GM12878 (cell line): ENCODE results near the gene CRTC1. TPM values are rescaled to one million over a fixed set of nuclear protein-coding genes. Genes with fewer than 3 reads are reported as not detected.

Source experiments
- ATAC-seq: fragments of 200-7000 bp; cut with Tn5 transposase; 3 replicates; pipeline ENCODE4 v1.9.1; 2020; ENCODE audit warnings: mild to moderate bottlenecking, moderate library complexity
- BruUV-seq: library from RNA; stranded (reverse); fragments of 400-500 nt; replicated peaks from 2 replicates; lab custom pipeline; 2021; lab: Mats Ljungman, UMichigan
- CTCF ChIA-PET: fragments of 300-600 bp; sonication (Branson Sonifier 250); formaldehyde crosslinking; extraction: SDS; loops from one replicate; lab custom pipeline; 2021; ENCODE audit warnings: inconsistent platforms; lab: Yijun Ruan, JAX
- POLR2A ChIA-PET: fragments of 350-600 bp; formaldehyde crosslinking; extraction: SDS; loops from one replicate; lab custom pipeline; 2021; ENCODE audit warnings: inconsistent platforms; lab: Charles Lee
- RAD21 ChIA-PET: fragments of 300-600 bp; sonication (Branson Sonifier 250); formaldehyde crosslinking; loops from one replicate; lab custom pipeline; 2023; ENCODE audit warnings: antibody characterized with exemption; ENCODE audit not compliant: unreplicated experiment; lab: Charles Lee
- SMC1A ChIA-PET: fragments of 300-600 bp; sonication (Branson Sonifier 250); formaldehyde crosslinking; loops from one replicate; lab custom pipeline; 2023; ENCODE audit not compliant: unreplicated experiment, uncharacterized antibody; lab: Charles Lee
- DNase-seq: peaks from one replicate; pipeline ENCODE4 v3.0.0-alpha.2; 2011; ENCODE audit warnings: low read depth, low spot score
- FAIRE-seq: peaks from 3 replicates; lab custom pipeline; 2011; peaks lifted over from hg19 to GRCh38; lab: Jason Lieb, UNC
- H2AFZ ChIP-seq: 2 replicates; pipeline ENCODE4 v1.6.0; 2011; ENCODE audit warnings: low read depth, low read length, control low read depth; ENCODE audit not compliant: control insufficient read depth
- H3K27ac ChIP-seq: 2 replicates; pipeline ENCODE4 v1.5.1; 2011; ENCODE audit warnings: control low read depth; ENCODE audit not compliant: control insufficient read depth, insufficient read depth
- H3K27me3 ChIP-seq, 2 experiments: replicated peaks in 1 of 2; 2 replicates each; pipeline versions ENCODE4 v1.6.0 to v1.6.1; 2011; ENCODE audit warnings: low read length in 1 of 2; ENCODE audit not compliant: control insufficient read depth in 2 of 2, insufficient read depth in 2 of 2
- H3K36me3 ChIP-seq, 2 experiments: 2 replicates each; pipeline ENCODE4 v1.5.1; 2011; ENCODE audit warnings: low read length in 1 of 2; ENCODE audit not compliant: control insufficient read depth in 2 of 2, insufficient read depth in 2 of 2
- H3K4me1 ChIP-seq: 2 replicates; pipeline ENCODE4 v1.6.1; 2011; ENCODE audit warnings: mild to moderate bottlenecking, low read length, moderate library complexity, mixed read lengths; ENCODE audit not compliant: control insufficient read depth, insufficient read depth
- H3K4me2 ChIP-seq: 2 replicates; pipeline ENCODE4 v1.6.0; 2011; ENCODE audit warnings: control low read depth; ENCODE audit not compliant: control insufficient read depth, insufficient read depth
- H3K4me3 ChIP-seq: fragments of 200-600 bp; sonication (generic); 2 replicates; pipeline ENCODE4 v1.5.1; 2016
- H3K79me2 ChIP-seq: 2 replicates; pipeline ENCODE4 v1.6.0; 2011; ENCODE audit warnings: low read length; ENCODE audit not compliant: control insufficient read depth, insufficient read depth
- H3K9ac ChIP-seq: 2 replicates; pipeline ENCODE4 v1.8.0; 2011; ENCODE audit warnings: low read length, control low read depth, mixed read lengths; ENCODE audit not compliant: control insufficient read depth, insufficient read depth
- H3K9me3 ChIP-seq: replicated peaks from 3 replicates; pipeline ENCODE4 v1.5.1; 2011; ENCODE audit warnings: mild to moderate bottlenecking, low read length; ENCODE audit not compliant: control insufficient read depth, insufficient read depth
- H4K20me1 ChIP-seq: 2 replicates; pipeline ENCODE4 v1.6.0; 2011; ENCODE audit not compliant: control insufficient read depth, insufficient read depth
- ATF7 ChIP-seq: fragments of 450-650 bp; IDR thresholded peaks from 2 replicates; pipeline ENCODE4 v1.6.1; 2016; ENCODE audit warnings: low read depth, mild to moderate bottlenecking
- BACH1 ChIP-seq: fragments of 450-650 bp; IDR thresholded peaks from 2 replicates; pipeline ENCODE4 v1.6.1; 2017; ENCODE audit warnings: mild to moderate bottlenecking, borderline replicate concordance
- IKZF1 ChIP-seq: fragments of 450-650 bp; conservative IDR thresholded peaks from 2 replicates; pipeline ENCODE4 v1.6.1; 2017; ENCODE audit warnings: antibody characterized with exemption, mild to moderate bottlenecking
- IRF3 ChIP-seq: fragments of 450-650 bp; IDR thresholded peaks from 2 replicates; pipeline ENCODE4 v1.6.1; 2014; ENCODE audit warnings: mild to moderate bottlenecking
- MYB ChIP-seq: fragments of 150-350 bp; IDR thresholded peaks from 2 replicates; pipeline ENCODE4 v1.6.1; 2014; ENCODE audit warnings: mild to moderate bottlenecking, low read depth, low read length, borderline replicate concordance
- NFXL1 ChIP-seq: fragments of 450-650 bp; IDR thresholded peaks from 2 replicates; pipeline ENCODE4 v1.6.1; 2017; ENCODE audit warnings: antibody characterized with exemption, mild to moderate bottlenecking, borderline replicate concordance
- RCOR1 ChIP-seq: conservative IDR thresholded peaks from 2 replicates; pipeline ENCODE4 v1.6.1; 2012; ENCODE audit warnings: low read depth, low read length, improper control_type of control experiment
- SIN3A ChIP-seq: IDR thresholded peaks from 2 replicates; pipeline ENCODE4 v1.6.1; 2012; ENCODE audit warnings: low read depth, low read length, improper control_type of control experiment
- SREBF2 ChIP-seq: IDR thresholded peaks from 2 replicates; pipeline ENCODE4 v1.6.1; 2012; ENCODE audit warnings: mild to moderate bottlenecking, low read length
- WGBS: methylation state at CpG from one replicate; pipeline ENCODE4 v1.1.6; 2016; ENCODE audit warnings: low lambda C conversion rate; ENCODE audit not compliant: insufficient replicate concordance, insufficient coverage; ENCODE audit errors: missing lambda C conversion rate; 5-methylcytosine and 5-hydroxymethylcytosine counted together
- in situ Hi-C: fragments of 300-500 bp; cut with MboI; formaldehyde crosslinking; loops from 9 replicates; pipeline ENCODE4 v1.14.3; 2018; ENCODE audit warnings: mixed read lengths
- intact Hi-C: fragments of 100-400 bp; cut with micrococcal nuclease; formaldehyde crosslinking; loops from one replicate; pipeline ENCODE4 v1.14.2; 2022; ENCODE audit not compliant: unreplicated experiment
- polyA plus RNA-seq, 11 experiments: library from polyadenylated mRNA; depleted of rRNA in 4 of 11; unstranded in 6 of 11; stranded (reverse) in 5 of 11; fragments of >200 nt; fragmentation: Nextera tagmentation in 4 of 11; fragmentation: Illumina TruSeq in 1 of 11; extraction: Ambion mirVana in 4 of 11; extraction: Trizol in 1 of 11; gene quantifications; 1 replicate in 1 of 11; 2 replicates in 10 of 11; pipeline versions ENCODE4 v1.2.1 to v1.2.3, GENCODE V29; 2011 to 2016; ENCODE audit warnings: inconsistent platforms in 2 of 11, missing spikeins in 2 of 11, low read depth in 1 of 11
- total RNA-seq, 4 experiments: library from RNA; depleted of rRNA in 3 of 4; stranded (reverse); fragments of >200 nt in 3 of 4; fragmentation: Illumina TruSeq in 1 of 4; extraction: Trizol in 1 of 4; gene quantifications; 2 replicates each; pipeline versions ENCODE4 v1.2.1 to v1.2.3, GENCODE V29; 2013 to 2021

CRTC1 gene
- total and polyA plus RNA-seq, 10 of the 15 experiments (the other 5 are each of a cell fraction or from before 2014, with no cell fraction given) = 0.02 to 4.6 (median 1.1) TPM; not detected in 1

GRCh38 chr19:18704971-18705370 lies 21.5 kb downstream of the CRTC1 start:
- no peak overlapping the region for H3K9ac ChIP-seq
- H3K36me3 ChIP-seq = no peaks in the 10 kb centered on the region
- H3K4me1 ChIP-seq = peaks cover 12% of the 10 kb centered on the region
- no peaks in the 10 kb centered on the region for H3K9me3 ChIP-seq
- ChIA-PET SMC1A (no interaction called here), POLR2A (no interaction called here), CTCF (no interaction called here), RAD21 (no interaction called here)
- intact Hi-C loops (no loop called here), in situ Hi-C loops (no loop called here)
- TF ChIP-seq BACH1 = no peak
- TF ChIP-seq MYB = no peak
- no peak for TF ChIP-seq NFXL1
- TF ChIP-seq IKZF1 = no peak
- no peak for TF ChIP-seq IRF3
- no peak for TF ChIP-seq SREBF2
- TF ChIP-seq RCOR1 = no peak
- TF ChIP-seq ATF7 = no peak
- TF ChIP-seq SIN3A = no peak
- H3K27ac ChIP-seq = no peak overlapping the region
- BruUV-seq = no TSS peak
- H2AFZ ChIP-seq = no peak overlapping the region
- 64% methylated on average over 7 of the region's 7 CpGs for WGBS
- DNase-seq (no peak), ATAC-seq (no peak), FAIRE-seq (no peak)
- no peaks in the 10 kb centered on the region for H3K27me3 ChIP-seq
- no peak overlapping the region for H3K4me2 ChIP-seq
- no peaks in the 10 kb centered on the region for H4K20me1 ChIP-seq
- no peak overlapping the region for H3K4me3 ChIP-seq
- H3K79me2 ChIP-seq = no peaks in the 10 kb centered on the region
